ENCODE results near the gene DNHD1. TPM values are rescaled to one million over a fixed set of nuclear protein-coding genes. Genes with fewer than 3 reads are reported as not detected.

Gene DNHD1
- total RNA-seq, 1 experiment from 2014 or later: 11.5 TPM

GRCh38 chr11:6486938-6487337, 10.1 kb upstream of the DNHD1 start:
- ATAC-seq: no peak
- Mint-ChIP-seq H3K36me3 (peaks cover 17% of the 10 kb centered on the region), H3K9me3 (no peaks in the 10 kb centered on the region), H3K4me1 (peaks cover 8% of the 10 kb centered on the region; the same call in 1 of the 2 replicates), H3K27me3 (ENCODE audit: low read depth) (no peaks in the 10 kb centered on the region), H3K27ac (no peak overlapping the region), H3K4me3 (no peak overlapping the region)
- no peak for TF ChIP-seq MLX (CRISPR knock-in tag; IDR thresholded peaks at IDR 0.05)
- TF ChIP-seq, protein P1, sequence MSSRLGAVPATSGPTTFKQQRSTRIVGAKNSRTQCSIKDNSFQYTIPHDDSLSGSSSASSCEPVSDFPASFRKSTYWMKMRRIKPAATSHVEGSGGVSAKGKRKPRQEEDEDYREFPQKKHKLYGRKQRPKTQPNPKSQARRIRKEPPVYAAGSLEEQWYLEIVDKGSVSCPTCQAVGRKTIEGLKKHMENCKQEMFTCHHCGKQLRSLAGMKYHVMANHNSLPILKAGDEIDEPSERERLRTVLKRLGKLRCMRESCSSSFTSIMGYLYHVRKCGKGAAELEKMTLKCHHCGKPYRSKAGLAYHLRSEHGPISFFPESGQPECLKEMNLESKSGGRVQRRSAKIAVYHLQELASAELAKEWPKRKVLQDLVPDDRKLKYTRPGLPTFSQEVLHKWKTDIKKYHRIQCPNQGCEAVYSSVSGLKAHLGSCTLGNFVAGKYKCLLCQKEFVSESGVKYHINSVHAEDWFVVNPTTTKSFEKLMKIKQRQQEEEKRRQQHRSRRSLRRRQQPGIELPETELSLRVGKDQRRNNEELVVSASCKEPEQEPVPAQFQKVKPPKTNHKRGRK (CRISPR knock-in tag; IDR thresholded peaks at IDR 0.05; ENCODE audit: borderline replicate concordance): no peak
- TF ChIP-seq STAT6 (CRISPR knock-in tag; conservative IDR thresholded peaks at IDR 0.05; ENCODE audit: low read depth): no peak
- no peak for TF ChIP-seq GTF2I (CRISPR knock-in tag; conservative IDR thresholded peaks at IDR 0.05)
- no peak for TF ChIP-seq ZNF416 (CRISPR knock-in tag; IDR thresholded peaks at IDR 0.05)
- no peak for TF ChIP-seq NFE2L1 (CRISPR knock-in tag; IDR thresholded peaks at IDR 0.05)
- TF ChIP-seq ERG (CRISPR knock-in tag; IDR thresholded peaks at IDR 0.05): no peak
- no peak for TF ChIP-seq PRDM15 (CRISPR knock-in tag; IDR thresholded peaks at IDR 0.05)
- TF ChIP-seq NR3C1 (CRISPR knock-in tag; conservative IDR thresholded peaks at IDR 0.05; ENCODE audit: low read depth): no peak
- TF ChIP-seq USF2 (CRISPR knock-in tag; IDR thresholded peaks at IDR 0.05): no peak
- no peak for TF ChIP-seq TEAD4 (CRISPR knock-in tag; IDR thresholded peaks at IDR 0.05)
- TF ChIP-seq, protein P2, sequence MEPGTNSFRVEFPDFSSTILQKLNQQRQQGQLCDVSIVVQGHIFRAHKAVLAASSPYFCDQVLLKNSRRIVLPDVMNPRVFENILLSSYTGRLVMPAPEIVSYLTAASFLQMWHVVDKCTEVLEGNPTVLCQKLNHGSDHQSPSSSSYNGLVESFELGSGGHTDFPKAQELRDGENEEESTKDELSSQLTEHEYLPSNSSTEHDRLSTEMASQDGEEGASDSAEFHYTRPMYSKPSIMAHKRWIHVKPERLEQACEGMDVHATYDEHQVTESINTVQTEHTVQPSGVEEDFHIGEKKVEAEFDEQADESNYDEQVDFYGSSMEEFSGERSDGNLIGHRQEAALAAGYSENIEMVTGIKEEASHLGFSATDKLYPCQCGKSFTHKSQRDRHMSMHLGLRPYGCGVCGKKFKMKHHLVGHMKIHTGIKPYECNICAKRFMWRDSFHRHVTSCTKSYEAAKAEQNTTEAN (CRISPR knock-in tag; IDR thresholded peaks at IDR 0.05): no peak
- ChIA-PET POLR2A (no interaction called here), CTCF (no interaction called here)
- no peak for DNase-seq (ENCODE audit: low spot score)

DNA sequence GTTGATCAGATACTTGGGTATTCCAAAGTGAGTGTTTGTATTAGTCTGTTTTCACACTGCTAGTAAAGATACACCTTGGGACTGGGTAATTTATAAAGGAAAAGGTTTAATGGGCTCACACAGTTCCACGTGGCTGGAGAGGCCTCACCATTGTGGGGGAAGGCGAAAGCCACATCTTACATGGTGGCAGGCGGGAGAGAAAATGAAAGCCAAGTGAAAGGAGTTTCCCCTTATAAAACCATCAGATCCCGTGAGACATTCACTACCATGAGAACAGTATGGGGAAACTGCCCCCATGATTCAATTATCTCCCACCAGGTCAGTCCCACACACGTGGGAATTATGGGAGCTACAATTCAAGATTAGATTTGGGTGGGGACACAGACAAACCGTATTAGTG, 8.7 kb upstream of the DNHD1 start:
- CTCF ChIA-PET: no interaction called here
- Mint-ChIP-seq H3K4me1 (no peaks in the 10 kb centered on the region), H3K27ac (no peak overlapping the region), H3K4me3 (no peak overlapping the region), H3K36me3 (peaks cover 4% of the 10 kb centered on the region), H3K27me3 (ENCODE audit: low read depth) (no peaks in the 10 kb centered on the region), H3K9me3 (no peaks in the 10 kb centered on the region)
- ATAC-seq (no peak), DNase-seq (ENCODE audit: low spot score) (no peak)
- POLR2A ChIA-PET: no interaction called here
- no peak for TF ChIP-seq ZNF671 (CRISPR knock-in tag; IDR thresholded peaks at IDR 0.05)
- no peak for TF ChIP-seq MYBL2 (CRISPR knock-in tag; IDR thresholded peaks at IDR 0.05)
- TF ChIP-seq IRF1 (CRISPR knock-in tag; IDR thresholded peaks at IDR 0.05): no peak
- no peak for TF ChIP-seq HMGA2 (CRISPR knock-in tag; IDR thresholded peaks at IDR 0.05)
- TF ChIP-seq GRHL2 (CRISPR knock-in tag; IDR thresholded peaks at IDR 0.05; ENCODE audit: insufficient replicate concordance, severe bottlenecking): no peak
- no peak for TF ChIP-seq USF1 (CRISPR knock-in tag; IDR thresholded peaks at IDR 0.05)
- no peak for TF ChIP-seq TEAD1 (CRISPR knock-in tag; IDR thresholded peaks at IDR 0.05)
- no peak for TF ChIP-seq RORB (CRISPR knock-in tag; IDR thresholded peaks at IDR 0.05)
- TF ChIP-seq TP53 (CRISPR knock-in tag; IDR thresholded peaks at IDR 0.05): no peak
- TF ChIP-seq ZBTB21 (CRISPR knock-in tag; IDR thresholded peaks at IDR 0.05; ENCODE audit: borderline replicate concordance): no peak
- no peak for TF ChIP-seq EMX1 (CRISPR knock-in tag; IDR thresholded peaks at IDR 0.05)
- no peak for TF ChIP-seq NFE2L1 (CRISPR knock-in tag; IDR thresholded peaks at IDR 0.05)
